ENCODE data around the gene TDRD7. TPM values are rescaled to one million over a fixed set of nuclear protein-coding genes. Genes with fewer than 3 reads are reported as not detected.

TDRD7 gene
- polyA plus RNA-seq, 1 donor from 2014 or later, result 9.7 TPM

DNA sequence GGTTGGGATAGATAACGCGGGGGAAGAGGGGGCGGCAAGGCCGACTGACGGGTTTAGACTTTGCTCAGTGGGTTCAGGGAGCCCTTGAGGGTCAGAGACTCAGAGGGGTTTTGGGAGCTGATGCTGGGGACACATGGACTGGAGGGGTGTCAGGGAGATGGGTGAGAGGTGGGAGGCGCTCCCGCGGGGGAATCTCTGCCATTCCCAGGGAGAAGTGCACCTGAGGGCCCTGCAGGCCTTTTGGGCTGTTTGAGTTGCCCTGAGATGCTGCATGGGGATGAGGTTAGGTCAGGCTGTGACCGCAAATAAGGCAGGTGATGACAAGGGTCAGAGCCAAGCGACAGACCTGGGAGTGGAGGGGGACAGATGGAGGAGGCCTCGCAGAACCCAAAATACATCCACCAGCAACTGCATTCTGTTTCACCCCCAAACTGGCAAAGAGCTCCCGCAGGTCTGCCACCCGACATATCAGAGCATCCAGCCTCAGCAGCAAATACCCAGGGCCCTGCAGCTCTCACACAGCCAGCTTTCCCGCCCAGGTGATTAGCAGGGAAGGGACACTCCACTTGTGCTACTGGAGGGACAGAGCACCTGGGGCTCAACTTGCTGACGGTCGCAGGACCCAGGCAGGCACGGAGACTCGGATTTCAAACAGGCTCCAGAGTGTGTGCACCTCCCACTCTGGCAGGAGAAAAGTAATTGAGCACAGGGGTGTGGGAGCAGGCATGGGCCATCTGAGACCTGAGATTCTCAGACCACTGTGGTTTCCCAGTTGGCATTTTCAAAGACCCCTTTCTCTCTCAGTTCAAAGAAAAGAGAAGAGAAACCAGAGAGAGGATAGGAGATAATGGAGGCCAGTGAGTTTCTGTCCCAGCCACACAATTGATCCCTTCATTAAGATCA lies 116.0 kb downstream of the TDRD7 start:
- TF ChIP-seq TAF1 (IDR thresholded peaks at IDR 0.05; ENCODE audit: low read depth), result no peak
- no peak for TF ChIP-seq EZH2 (IDR thresholded peaks at IDR 0.05; ENCODE audit: borderline replicate concordance, insufficient read depth, low read length, poor library complexity, severe bottlenecking)
- TF ChIP-seq EP300 (conservative IDR thresholded peaks at IDR 0.05; ENCODE audit: poor library complexity, severe bottlenecking), result no peak
- TF ChIP-seq MXI1 (conservative IDR thresholded peaks at IDR 0.05; ENCODE audit: poor library complexity, severe bottlenecking), result no peak
- TF ChIP-seq RAD21 (conservative IDR thresholded peaks at IDR 0.05), result no peak
- TF ChIP-seq, protein P1, sequence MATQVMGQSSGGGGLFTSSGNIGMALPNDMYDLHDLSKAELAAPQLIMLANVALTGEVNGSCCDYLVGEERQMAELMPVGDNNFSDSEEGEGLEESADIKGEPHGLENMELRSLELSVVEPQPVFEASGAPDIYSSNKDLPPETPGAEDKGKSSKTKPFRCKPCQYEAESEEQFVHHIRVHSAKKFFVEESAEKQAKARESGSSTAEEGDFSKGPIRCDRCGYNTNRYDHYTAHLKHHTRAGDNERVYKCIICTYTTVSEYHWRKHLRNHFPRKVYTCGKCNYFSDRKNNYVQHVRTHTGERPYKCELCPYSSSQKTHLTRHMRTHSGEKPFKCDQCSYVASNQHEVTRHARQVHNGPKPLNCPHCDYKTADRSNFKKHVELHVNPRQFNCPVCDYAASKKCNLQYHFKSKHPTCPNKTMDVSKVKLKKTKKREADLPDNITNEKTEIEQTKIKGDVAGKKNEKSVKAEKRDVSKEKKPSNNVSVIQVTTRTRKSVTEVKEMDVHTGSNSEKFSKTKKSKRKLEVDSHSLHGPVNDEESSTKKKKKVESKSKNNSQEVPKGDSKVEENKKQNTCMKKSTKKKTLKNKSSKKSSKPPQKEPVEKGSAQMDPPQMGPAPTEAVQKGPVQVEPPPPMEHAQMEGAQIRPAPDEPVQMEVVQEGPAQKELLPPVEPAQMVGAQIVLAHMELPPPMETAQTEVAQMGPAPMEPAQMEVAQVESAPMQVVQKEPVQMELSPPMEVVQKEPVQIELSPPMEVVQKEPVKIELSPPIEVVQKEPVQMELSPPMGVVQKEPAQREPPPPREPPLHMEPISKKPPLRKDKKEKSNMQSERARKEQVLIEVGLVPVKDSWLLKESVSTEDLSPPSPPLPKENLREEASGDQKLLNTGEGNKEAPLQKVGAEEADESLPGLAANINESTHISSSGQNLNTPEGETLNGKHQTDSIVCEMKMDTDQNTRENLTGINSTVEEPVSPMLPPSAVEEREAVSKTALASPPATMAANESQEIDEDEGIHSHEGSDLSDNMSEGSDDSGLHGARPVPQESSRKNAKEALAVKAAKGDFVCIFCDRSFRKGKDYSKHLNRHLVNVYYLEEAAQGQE (IDR thresholded peaks at IDR 0.05; ENCODE audit: borderline replicate concordance), result no peak
- TF ChIP-seq SMC3 (conservative IDR thresholded peaks at IDR 0.05; ENCODE audit: poor library complexity), result no peak
- TF ChIP-seq POLR2AphosphoS5 (IDR thresholded peaks at IDR 0.05), result no peak
- TF ChIP-seq, protein P2, sequence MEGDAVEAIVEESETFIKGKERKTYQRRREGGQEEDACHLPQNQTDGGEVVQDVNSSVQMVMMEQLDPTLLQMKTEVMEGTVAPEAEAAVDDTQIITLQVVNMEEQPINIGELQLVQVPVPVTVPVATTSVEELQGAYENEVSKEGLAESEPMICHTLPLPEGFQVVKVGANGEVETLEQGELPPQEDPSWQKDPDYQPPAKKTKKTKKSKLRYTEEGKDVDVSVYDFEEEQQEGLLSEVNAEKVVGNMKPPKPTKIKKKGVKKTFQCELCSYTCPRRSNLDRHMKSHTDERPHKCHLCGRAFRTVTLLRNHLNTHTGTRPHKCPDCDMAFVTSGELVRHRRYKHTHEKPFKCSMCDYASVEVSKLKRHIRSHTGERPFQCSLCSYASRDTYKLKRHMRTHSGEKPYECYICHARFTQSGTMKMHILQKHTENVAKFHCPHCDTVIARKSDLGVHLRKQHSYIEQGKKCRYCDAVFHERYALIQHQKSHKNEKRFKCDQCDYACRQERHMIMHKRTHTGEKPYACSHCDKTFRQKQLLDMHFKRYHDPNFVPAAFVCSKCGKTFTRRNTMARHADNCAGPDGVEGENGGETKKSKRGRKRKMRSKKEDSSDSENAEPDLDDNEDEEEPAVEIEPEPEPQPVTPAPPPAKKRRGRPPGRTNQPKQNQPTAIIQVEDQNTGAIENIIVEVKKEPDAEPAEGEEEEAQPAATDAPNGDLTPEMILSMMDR (IDR thresholded peaks at IDR 0.05; ENCODE audit: poor library complexity, severe bottlenecking), result no peak
- no peaks in the 10 kb centered on the region for H3F3A ChIP-seq (ENCODE audit: insufficient read depth, low read length, poor library complexity, severe bottlenecking)
- H3K36me3 ChIP-seq (ENCODE audit: insufficient read depth, low read length), result no peaks in the 10 kb centered on the region
- no peaks in the 10 kb centered on the region for H3K79me2 ChIP-seq (replicated peaks; ENCODE audit: insufficient read depth, low read length)
- no peaks in the 10 kb centered on the region for H4K20me1 ChIP-seq (ENCODE audit: insufficient read depth)
- H3K4me2 ChIP-seq (ENCODE audit: low read length), result no peak overlapping the region
- H3K27ac ChIP-seq (ENCODE audit: low read length), result no peak overlapping the region
- no peaks in the 10 kb centered on the region for H3K27me3 ChIP-seq (ENCODE audit: insufficient read depth, low read depth, low read length)
- no peak overlapping the region for H2AFZ ChIP-seq (ENCODE audit: low read depth, low read length)
- no peak overlapping the region for H3K9ac ChIP-seq (ENCODE audit: low read length)
- no peaks in the 10 kb centered on the region for H3K9me3 ChIP-seq (ENCODE audit: low read length)
- no peak overlapping the region for H3K4me3 ChIP-seq (ENCODE audit: low read length)
- no peaks in the 10 kb centered on the region for H3K9me2 ChIP-seq (ENCODE audit: insufficient read depth, low read length)

DNA sequence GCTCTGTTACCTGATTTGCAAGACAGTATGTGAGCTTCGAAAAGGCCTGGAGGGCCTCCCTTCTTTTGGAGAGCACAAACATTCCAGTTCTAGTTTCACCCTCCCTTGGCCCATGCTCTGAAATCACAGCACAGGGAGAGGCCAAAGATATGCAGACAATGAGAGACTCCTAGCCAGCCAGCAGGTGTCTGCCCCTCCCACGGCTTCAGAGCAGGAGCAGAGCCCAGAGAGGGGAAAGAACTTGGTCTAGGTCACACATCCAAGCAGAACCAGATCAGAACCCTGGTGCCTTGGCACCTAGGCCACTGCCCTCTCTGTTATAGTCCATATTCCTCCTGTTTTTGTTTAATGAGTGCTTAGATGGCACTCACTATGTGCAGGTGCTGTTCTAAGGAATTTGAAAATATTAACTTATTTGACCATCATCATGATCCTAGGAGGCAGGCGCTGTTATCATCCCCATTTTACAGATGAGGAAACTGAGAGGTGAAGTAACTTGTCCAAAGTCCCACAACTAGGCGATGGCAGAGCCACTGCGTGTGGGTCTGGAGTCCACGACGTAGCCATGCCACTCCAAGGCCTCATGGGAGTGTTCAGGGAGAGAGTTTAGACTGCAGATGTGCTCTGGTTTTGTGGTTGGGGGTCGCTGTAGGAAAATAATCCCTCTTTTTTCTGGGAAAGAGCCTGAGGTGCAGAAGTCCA lies 116.8 kb downstream of the TDRD7 start:
- Histone ChIP-seq H3K9me2 (ENCODE audit: insufficient read depth, low read length) (no peaks in the 10 kb centered on the region), H3K36me3 (ENCODE audit: insufficient read depth, low read length) (no peaks in the 10 kb centered on the region), H3K9ac (ENCODE audit: low read length) (no peak overlapping the region), H3K79me2 (replicated peaks; ENCODE audit: insufficient read depth, low read length) (no peaks in the 10 kb centered on the region), H3K4me3 (ENCODE audit: low read length) (no peak overlapping the region), H3K27me3 (ENCODE audit: insufficient read depth, low read depth, low read length) (no peaks in the 10 kb centered on the region), H3F3A (ENCODE audit: insufficient read depth, low read length, poor library complexity, severe bottlenecking) (no peaks in the 10 kb centered on the region), H2AFZ (ENCODE audit: low read depth, low read length) (no peak overlapping the region), H4K20me1 (ENCODE audit: insufficient read depth) (no peaks in the 10 kb centered on the region), H3K27ac (ENCODE audit: low read length) (no peak overlapping the region), H3K9me3 (ENCODE audit: low read length) (no peaks in the 10 kb centered on the region), H3K4me2 (ENCODE audit: low read length) (no peak overlapping the region)
- TF ChIP-seq SMC3 (conservative IDR thresholded peaks at IDR 0.05; ENCODE audit: poor library complexity) (no peak), RAD21 (conservative IDR thresholded peaks at IDR 0.05) (no peak), TAF1 (IDR thresholded peaks at IDR 0.05; ENCODE audit: low read depth) (no peak), POLR2AphosphoS5 (IDR thresholded peaks at IDR 0.05) (no peak), EZH2 (IDR thresholded peaks at IDR 0.05; ENCODE audit: borderline replicate concordance, insufficient read depth, low read length, poor library complexity, severe bottlenecking) (no peak)
- TF ChIP-seq, protein P2 (IDR thresholded peaks at IDR 0.05; ENCODE audit: poor library complexity, severe bottlenecking), result no peak
